Neutrophil (primary cell): Measurements from ENCODE around the gene CDK7.
"Not testable (repeated sequence)": the region's sequence is repeated elsewhere in the genome, so short reads cannot be mapped to it uniquely, and the experiment has no call there.

Source experiments
- H3K27ac ChIP-seq: fragments of 200-600 bp; sonication (generic); 2 replicates; pipeline ENCODE4 v1.5.1; 2016; ENCODE audit warnings: mild to moderate bottlenecking, moderate library complexity
- H3K27me3 ChIP-seq: fragments of 200-600 bp; sonication (generic); 2 replicates; pipeline ENCODE4 v1.6.0; 2016; ENCODE audit warnings: mild to moderate bottlenecking
- H3K36me3 ChIP-seq: fragments of 200-600 bp; sonication (generic); 2 replicates; pipeline ENCODE4 v1.5.1; 2017
- H3K4me1 ChIP-seq, 2 experiments: fragments of 200-600 bp in 1 of 2; sonication (generic) in 1 of 2; 1 replicate in 1 of 2; 2 replicates in 1 of 2; pipeline versions ENCODE4 v1.5.1 to v1.6.1; 2013 to 2016; ENCODE audit warnings: low read depth in 1 of 2, low read length in 1 of 2, mild to moderate bottlenecking in 1 of 2, moderate library complexity in 1 of 2; ENCODE audit not compliant: control insufficient read depth in 1 of 2, insufficient read depth in 1 of 2
- H3K4me3 ChIP-seq, 2 experiments: fragments of 200-600 bp in 1 of 2; sonication (generic) in 1 of 2; 1 replicate in 1 of 2; 2 replicates in 1 of 2; pipeline ENCODE4 v1.5.1; 2013 to 2016; ENCODE audit warnings: low read depth in 1 of 2, low read length in 1 of 2, mild to moderate bottlenecking in 1 of 2, moderate library complexity in 1 of 2
- H3K9me3 ChIP-seq: fragments of 200-600 bp; sonication (generic); 2 replicates; pipeline ENCODE4 v1.5.1; 2016
- TF ChIP-seq, protein P1 (sequence below): fragments of 200-600 bp; sonication (generic); IDR thresholded peaks from 2 replicates; pipeline ENCODE4 v1.5.1; 2016; ENCODE audit warnings: antibody characterized with exemption

Gene CDK7

DNA sequence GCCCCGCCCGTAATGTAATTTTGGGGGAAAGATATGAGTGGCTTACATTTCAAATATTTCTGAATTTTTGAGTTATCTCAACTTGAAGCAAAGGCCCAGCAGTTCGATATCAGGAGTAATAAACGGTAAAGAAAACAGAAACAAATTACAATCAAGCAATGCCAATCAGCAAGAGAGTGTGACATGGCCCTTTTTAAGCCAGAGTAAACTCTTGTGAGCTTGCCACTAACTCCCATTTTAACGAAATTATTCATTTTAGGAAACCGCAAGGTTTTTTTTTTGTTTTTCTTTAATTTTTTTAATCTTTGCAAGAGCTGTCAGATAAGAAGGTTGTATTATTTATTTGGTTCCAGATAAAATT is 17.6 kb upstream of the CDK7 start:
- TF ChIP-seq, protein P1, sequence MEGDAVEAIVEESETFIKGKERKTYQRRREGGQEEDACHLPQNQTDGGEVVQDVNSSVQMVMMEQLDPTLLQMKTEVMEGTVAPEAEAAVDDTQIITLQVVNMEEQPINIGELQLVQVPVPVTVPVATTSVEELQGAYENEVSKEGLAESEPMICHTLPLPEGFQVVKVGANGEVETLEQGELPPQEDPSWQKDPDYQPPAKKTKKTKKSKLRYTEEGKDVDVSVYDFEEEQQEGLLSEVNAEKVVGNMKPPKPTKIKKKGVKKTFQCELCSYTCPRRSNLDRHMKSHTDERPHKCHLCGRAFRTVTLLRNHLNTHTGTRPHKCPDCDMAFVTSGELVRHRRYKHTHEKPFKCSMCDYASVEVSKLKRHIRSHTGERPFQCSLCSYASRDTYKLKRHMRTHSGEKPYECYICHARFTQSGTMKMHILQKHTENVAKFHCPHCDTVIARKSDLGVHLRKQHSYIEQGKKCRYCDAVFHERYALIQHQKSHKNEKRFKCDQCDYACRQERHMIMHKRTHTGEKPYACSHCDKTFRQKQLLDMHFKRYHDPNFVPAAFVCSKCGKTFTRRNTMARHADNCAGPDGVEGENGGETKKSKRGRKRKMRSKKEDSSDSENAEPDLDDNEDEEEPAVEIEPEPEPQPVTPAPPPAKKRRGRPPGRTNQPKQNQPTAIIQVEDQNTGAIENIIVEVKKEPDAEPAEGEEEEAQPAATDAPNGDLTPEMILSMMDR, result no peak
- H3K27ac ChIP-seq, result peak overlapping the region; percentile 89
- H3K4me3 ChIP-seq, result peak overlapping the region; percentile 83 to 86
- H3K36me3 ChIP-seq, result no peaks in the 10 kb centered on the region
- no peaks in the 10 kb centered on the region for H3K9me3 ChIP-seq
- H3K27me3 ChIP-seq, result no peaks in the 10 kb centered on the region
- peaks cover 6 to 17% of the 10 kb centered on the region in 2 experiments for H3K4me1 ChIP-seq

DNA sequence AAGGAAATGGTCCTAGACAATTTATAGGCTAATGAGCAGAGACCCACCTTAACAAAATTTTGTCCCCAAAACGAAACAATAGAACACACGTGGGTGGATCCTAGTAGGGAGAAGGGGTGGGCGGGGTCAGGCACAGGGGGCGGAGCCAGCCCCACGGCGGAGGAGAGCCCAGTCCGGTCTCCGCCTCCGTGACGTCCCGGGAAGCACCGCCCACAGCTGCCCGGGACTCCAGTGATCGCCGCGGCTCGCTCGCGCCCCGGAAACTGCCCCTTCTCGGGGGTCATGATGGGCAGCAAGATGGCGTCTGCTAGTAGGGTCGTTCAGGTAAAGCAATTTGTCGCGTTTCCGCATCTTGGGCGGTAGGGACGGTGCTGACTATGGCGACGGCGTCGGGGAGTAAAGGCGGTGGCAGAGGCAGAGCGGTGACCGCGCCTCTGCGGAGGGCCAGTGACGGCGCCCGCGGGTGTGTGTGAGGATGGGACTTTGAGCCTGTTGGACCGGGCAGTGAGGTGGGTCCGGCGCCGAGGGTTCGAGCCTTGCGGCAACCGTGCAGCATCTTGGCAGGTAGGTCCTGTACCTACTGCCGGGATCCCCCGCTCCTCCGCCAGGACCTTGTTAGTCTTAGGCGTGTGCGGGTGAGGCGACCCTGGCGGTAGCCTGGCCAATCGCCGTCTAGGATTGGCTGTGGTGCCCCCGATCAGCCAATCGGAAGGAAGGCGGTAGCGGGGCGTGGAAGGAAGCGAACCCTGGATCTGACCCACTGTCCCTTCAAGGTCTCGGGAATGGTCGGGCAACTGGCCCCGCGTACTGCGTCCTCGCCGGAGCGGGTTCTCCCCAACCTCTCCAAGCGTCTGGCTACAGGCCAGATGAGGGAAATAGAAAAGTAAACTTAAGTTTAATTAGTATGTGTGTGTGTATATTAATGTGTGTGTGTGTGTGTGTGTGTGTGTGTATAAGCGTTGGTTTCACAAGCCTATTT is 16.8 kb upstream of the CDK7 start:
- Histone ChIP-seq H3K9me3 (no peaks in the 10 kb centered on the region), H3K36me3 (no peaks in the 10 kb centered on the region)
- TF ChIP-seq, protein P1, result peak; percentile 35

DNA sequence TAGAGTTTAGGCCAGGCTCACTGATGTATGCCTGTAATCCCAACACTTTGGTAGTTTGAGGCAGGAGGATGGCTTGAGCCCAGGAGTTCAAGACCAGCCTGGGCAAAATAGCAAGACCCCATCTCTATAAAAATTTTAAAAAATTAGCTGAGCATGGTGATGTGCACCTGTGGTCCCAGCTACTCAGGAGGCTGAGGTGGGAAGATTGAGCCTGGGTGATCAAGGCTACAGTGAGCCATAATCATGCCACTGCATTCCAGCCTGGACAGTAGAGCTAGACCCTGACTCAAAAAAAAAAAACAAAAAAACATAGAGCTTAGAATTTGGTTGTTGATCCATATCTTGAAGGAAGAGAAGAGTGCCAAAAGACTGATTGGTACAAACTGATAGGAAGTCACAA is 14.7 kb upstream of the CDK7 start:
- Histone ChIP-seq H3K9me3 (no peaks in the 10 kb centered on the region), H3K27me3 (no peaks in the 10 kb centered on the region), H3K36me3 (no peaks in the 10 kb centered on the region), H3K27ac (no peak overlapping the region), H3K4me1 (peaks cover 6 to 17% of the 10 kb centered on the region in 2 experiments), H3K4me3 (no peak overlapping the region)
- TF ChIP-seq, protein P1, result no peak

More for the DNA sequence above, 16.8 kb upstream of the CDK7 start:
- peak overlapping the region; percentile 89 for H3K27ac ChIP-seq
- no peaks in the 10 kb centered on the region for H3K27me3 ChIP-seq
- peak overlapping the region; percentile 83 to 86 for H3K4me3 ChIP-seq
- H3K4me1 ChIP-seq, result peaks cover 6 to 17% of the 10 kb centered on the region in 2 experiments

DNA sequence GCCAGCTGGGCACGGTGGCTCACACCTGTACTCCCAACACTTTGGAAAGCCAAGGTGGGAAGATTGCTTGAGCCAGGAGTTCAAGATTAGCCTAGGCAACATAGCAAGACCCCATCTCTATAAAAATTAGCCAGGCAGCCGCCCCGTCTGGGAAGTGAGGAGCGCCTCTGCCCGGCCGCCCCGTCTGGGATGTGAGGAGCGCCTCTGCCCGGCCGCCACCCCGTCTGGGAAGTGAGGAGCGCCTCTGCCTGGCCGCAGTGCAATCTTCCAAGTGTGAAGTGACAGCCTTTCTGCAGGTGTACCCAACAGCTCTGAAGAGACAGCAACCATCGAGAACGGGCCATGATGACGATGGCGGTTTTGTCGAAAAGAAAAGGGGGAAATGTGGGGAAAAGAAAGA is 14.3 kb upstream of the CDK7 start:
- not testable (repeated sequence) for H3K27me3 ChIP-seq, H3K4me3 ChIP-seq, H3K9me3 ChIP-seq, H3K36me3 ChIP-seq, H3K27ac ChIP-seq
- peaks cover 6 to 17% of the 10 kb centered on the region in 2 experiments for H3K4me1 ChIP-seq

DNA sequence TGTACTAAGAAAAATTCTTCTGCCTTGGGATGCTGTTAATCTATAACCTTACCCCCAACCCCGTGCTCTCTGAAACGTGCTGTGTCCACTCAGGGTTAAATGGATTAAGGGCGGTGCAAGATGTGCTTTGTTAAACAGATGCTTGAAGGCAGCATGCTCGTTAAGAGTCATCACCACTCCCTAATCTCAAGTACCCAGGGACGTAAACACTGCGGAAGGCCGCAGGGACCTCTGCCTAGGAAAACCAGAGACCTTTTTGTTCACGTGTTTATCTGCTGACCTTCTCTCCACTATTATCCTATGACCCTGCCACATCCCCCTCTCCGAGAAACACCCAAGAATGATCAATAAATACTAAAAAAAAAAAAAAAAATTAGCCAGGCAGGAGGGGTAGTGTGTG is 13.9 kb upstream of the CDK7 start:
- H3K4me1 ChIP-seq, result peaks cover 6 to 17% of the 10 kb centered on the region in 2 experiments
- H3K27me3 ChIP-seq, H3K36me3 ChIP-seq, H3K4me3 ChIP-seq, H3K27ac ChIP-seq, H3K9me3 ChIP-seq: not testable (repeated sequence)

DNA sequence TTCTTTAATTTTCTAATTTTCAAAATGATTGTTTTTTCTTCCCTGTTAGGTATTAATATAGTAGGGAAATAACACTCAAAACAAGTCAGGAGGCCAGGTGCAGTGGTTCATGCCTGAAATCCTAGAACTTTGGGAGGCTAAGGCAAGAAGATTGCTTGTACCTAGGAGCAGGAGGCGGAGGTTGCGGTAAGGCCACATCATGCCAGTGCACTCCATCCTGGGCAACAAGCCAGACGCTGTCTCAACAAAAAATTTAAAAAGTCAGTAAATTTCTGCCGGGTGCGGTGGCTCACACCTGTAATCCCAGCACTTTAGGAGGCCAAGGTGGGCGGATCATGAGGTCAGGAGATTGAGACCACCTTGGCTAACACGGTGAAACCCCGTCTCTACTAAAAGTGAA is 10.2 kb upstream of the CDK7 start:
- H3K4me1 ChIP-seq, result no peaks in the 10 kb centered on the region
- TF ChIP-seq, protein P1, result no peak

More for the DNA sequence above, 10.2 kb upstream of the CDK7 start:
- H3K9me3 ChIP-seq, result no peaks in the 10 kb centered on the region
- no peaks in the 10 kb centered on the region for H3K27me3 ChIP-seq
- H3K36me3 ChIP-seq, result peaks cover 34% of the 10 kb centered on the region
- H3K27ac ChIP-seq, result no peak overlapping the region
- H3K4me3 ChIP-seq, result no peak overlapping the region
